H1 (cell line): ENCODE measurements around the gene SHANK2. TPM values are rescaled to one million over a fixed set of nuclear protein-coding genes. Genes with fewer than 3 reads are reported as not detected.

Source experiments
- CTCF ChIA-PET: fragments of 300-600 bp; sonication (Branson Sonifier 250); formaldehyde crosslinking; loops from one replicate; lab custom pipeline; 2021; ENCODE audit not compliant: partially characterized antibody; lab: Charles Lee
- POLR2A ChIA-PET: fragments of 300-600 bp; sonication (Branson Sonifier 250); formaldehyde crosslinking; loops from one replicate; lab custom pipeline; 2021; ENCODE audit warnings: inconsistent platforms; ENCODE audit not compliant: partially characterized antibody; lab: Charles Lee
- DNase-seq, 2 experiments: peaks; one replicate each; pipeline versions ENCODE4 v3.0.0 to v3.0.0-alpha.2; 2010 to 2022; ENCODE audit warnings: low spot score in 2 of 2, low read depth in 1 of 2, mixed read lengths in 1 of 2
- FAIRE-seq: peaks from 2 replicates; lab custom pipeline; 2011; peaks lifted over from hg19 to GRCh38; lab: Jason Lieb, UNC
- H2AFZ ChIP-seq: 2 replicates; pipeline ENCODE4 v1.8.1; 2012; ENCODE audit warnings: low read length, inconsistent platforms
- H2AK5ac ChIP-seq: 2 replicates; pipeline ENCODE4 v1.6.1; 2013; ENCODE audit warnings: low read depth, low read length
- H2BK120ac ChIP-seq: replicated peaks from 2 replicates; pipeline ENCODE3; 2013; ENCODE audit warnings: low read depth, low read length, inconsistent platforms
- H2BK12ac ChIP-seq: 2 replicates; pipeline ENCODE4 v1.6.1; 2013; ENCODE audit warnings: low read depth, low read length
- H2BK15ac ChIP-seq: 2 replicates; pipeline ENCODE4 v1.6.1; 2013; ENCODE audit warnings: low read length
- H2BK20ac ChIP-seq: 2 replicates; pipeline ENCODE4 v1.6.1; 2013; ENCODE audit warnings: low read length
- H2BK5ac ChIP-seq: 2 replicates; pipeline ENCODE4 v1.6.1; 2013; ENCODE audit warnings: low read depth, low read length
- H3K14ac ChIP-seq: 2 replicates; pipeline ENCODE4 v1.6.1; 2013; ENCODE audit warnings: inconsistent platforms; ENCODE audit not compliant: insufficient read length
- H3K18ac ChIP-seq: 2 replicates; pipeline ENCODE4 v1.6.1; 2013; ENCODE audit warnings: low read length; ENCODE audit errors: extremely low read depth
- H3K23ac ChIP-seq: 2 replicates; pipeline ENCODE4 v1.6.1; 2013; ENCODE audit warnings: inconsistent platforms; ENCODE audit not compliant: insufficient read length
- H3K23me2 ChIP-seq: 2 replicates; pipeline ENCODE4 v1.6.1; 2013; ENCODE audit warnings: low read depth, low read length
- H3K27ac ChIP-seq: 2 replicates; pipeline ENCODE4 v1.6.1; 2011; ENCODE audit warnings: low read depth, low read length, inconsistent platforms
- H3K27me3 ChIP-seq, 4 experiments: replicated peaks in 1 of 4; 1 replicate in 1 of 4; 2 replicates in 3 of 4; pipeline versions ENCODE4 v1.6.1 to v1.8.1; 2011 to 2013; ENCODE audit warnings: low read length in 3 of 4, mild to moderate bottlenecking in 3 of 4, inconsistent platforms in 2 of 4, mixed read lengths in 2 of 4, moderate library complexity in 1 of 4; ENCODE audit not compliant: control insufficient read depth in 3 of 4, insufficient read depth in 3 of 4; ENCODE audit errors: extremely low read depth in 1 of 4
- H3K36me3 ChIP-seq, 4 experiments: 2 replicates each; pipeline versions ENCODE4 v1.6.1 to v1.8.1; 2011 to 2013; ENCODE audit warnings: mild to moderate bottlenecking in 4 of 4, low read length in 3 of 4, moderate library complexity in 2 of 4, control low read depth in 1 of 4, inconsistent platforms in 1 of 4; ENCODE audit not compliant: insufficient read depth in 4 of 4, control insufficient read depth in 2 of 4
- H3K4ac ChIP-seq: replicated peaks from 2 replicates; pipeline ENCODE3; 2013; ENCODE audit warnings: low read length, low read depth, mixed read lengths, inconsistent platforms; ENCODE audit not compliant: insufficient read length
- H3K4me1 ChIP-seq, 4 experiments: replicated peaks in 1 of 4; 1 replicate in 1 of 4; 2 replicates in 3 of 4; pipeline versions ENCODE4 v1.6.1 to v1.8.1; 2011 to 2013; ENCODE audit warnings: low read length in 3 of 4, inconsistent platforms in 2 of 4, mixed read lengths in 1 of 4; ENCODE audit not compliant: insufficient read depth in 4 of 4, control insufficient read depth in 3 of 4
- H3K4me2 ChIP-seq, 2 experiments: 2 replicates each; pipeline versions ENCODE4 v1.6.1 to v1.8.1; 2011 to 2013; ENCODE audit warnings: low read depth in 2 of 2, low read length in 2 of 2, control low read depth in 1 of 2, inconsistent platforms in 1 of 2, mild to moderate bottlenecking in 1 of 2; ENCODE audit not compliant: insufficient read depth in 1 of 2
- H3K4me3 ChIP-seq, 4 experiments: fragments of 200-600, 300-600 bp in 1 of 4; sonication (generic), shearing (Covaris generic), sonication (Bioruptor Twin) in 1 of 4; 2 replicates each; pipeline versions ENCODE4 v1.5.1 to v1.8.1; 2011 to 2016; ENCODE audit warnings: low read length in 4 of 4, low read depth in 3 of 4, control low read depth in 2 of 4, inconsistent platforms in 2 of 4, mild to moderate bottlenecking in 2 of 4, mixed read lengths in 1 of 4, moderate library complexity in 1 of 4; ENCODE audit not compliant: insufficient read depth in 2 of 4; ENCODE audit errors: extremely low read depth in 1 of 4
- H3K56ac ChIP-seq: replicated peaks from 2 replicates; pipeline ENCODE3; 2013; ENCODE audit warnings: low read depth, mild to moderate bottlenecking, mixed read lengths, low read length, inconsistent platforms; ENCODE audit not compliant: insufficient read length
- H3K79me1 ChIP-seq: 2 replicates; pipeline ENCODE4 v1.6.1; 2013; ENCODE audit warnings: low read depth, low read length, control low read depth
- H3K79me2 ChIP-seq, 2 experiments: 2 replicates each; pipeline versions ENCODE4 v1.6.1 to v1.8.1; 2012 to 2013; ENCODE audit warnings: low read length in 2 of 2, mild to moderate bottlenecking in 2 of 2, inconsistent platforms in 1 of 2; ENCODE audit not compliant: insufficient read depth in 2 of 2, control insufficient read depth in 1 of 2
- H3K9ac ChIP-seq, 4 experiments: replicated peaks in 1 of 4; 1 replicate in 1 of 4; 2 replicates in 3 of 4; pipeline versions ENCODE4 v1.6.1 to v1.8.1; 2011 to 2013; ENCODE audit warnings: low read depth in 3 of 4, low read length in 3 of 4, control low read depth in 2 of 4, mild to moderate bottlenecking in 2 of 4, moderate library complexity in 2 of 4, inconsistent platforms in 1 of 4; ENCODE audit errors: extremely low read depth in 1 of 4
- H3K9me3 ChIP-seq, 2 experiments: 2 replicates each; pipeline versions ENCODE4 v1.6.1 to v1.8.1; 2012 to 2013; ENCODE audit warnings: mild to moderate bottlenecking in 2 of 2, moderate library complexity in 2 of 2, control low read depth in 1 of 2, inconsistent platforms in 1 of 2, low read depth in 1 of 2, low read length in 1 of 2, mixed read lengths in 1 of 2; ENCODE audit not compliant: insufficient read depth in 2 of 2
- H4K20me1 ChIP-seq, 2 experiments: replicated peaks in 1 of 2; 2 replicates each; pipeline versions ENCODE3 to v1.8.1; 2011 to 2013; ENCODE audit warnings: inconsistent platforms in 2 of 2, low read length in 2 of 2, mild to moderate bottlenecking in 1 of 2; ENCODE audit not compliant: insufficient read depth in 2 of 2, control insufficient read depth in 1 of 2
- H4K5ac ChIP-seq: 2 replicates; pipeline ENCODE4 v1.6.1; 2013; ENCODE audit warnings: low read length, low read depth, mixed read lengths, inconsistent platforms; ENCODE audit not compliant: insufficient read length
- H4K8ac ChIP-seq: 2 replicates; pipeline ENCODE4 v1.8.0; 2013; ENCODE audit warnings: mild to moderate bottlenecking, moderate library complexity, low read length, inconsistent platforms; ENCODE audit not compliant: insufficient read depth; ENCODE audit errors: extremely low read depth
- H4K91ac ChIP-seq: replicated peaks from 2 replicates; pipeline ENCODE3; 2013; ENCODE audit warnings: low read length, mixed read lengths, inconsistent platforms; ENCODE audit not compliant: insufficient read length
- CHD2 ChIP-seq: IDR thresholded peaks from 2 replicates; pipeline ENCODE4 v1.6.1; 2012; ENCODE audit warnings: low read length, improper control_type of control experiment
- EGR1 ChIP-seq: IDR thresholded peaks from 2 replicates; pipeline ENCODE4 v1.6.1; 2011; ENCODE audit warnings: low read depth, low read length, borderline replicate concordance
- JUN ChIP-seq: IDR thresholded peaks from 2 replicates; pipeline ENCODE4 v1.6.1; 2011; ENCODE audit warnings: low read depth, mild to moderate bottlenecking, improper control_type of control experiment, low read length
- POLR2A ChIP-seq, 2 experiments: IDR thresholded peaks; 1 replicate in 1 of 2; 2 replicates in 1 of 2; pipeline ENCODE4 v1.6.1; 2011; ENCODE audit warnings: low read depth in 2 of 2, low read length in 2 of 2, mild to moderate bottlenecking in 2 of 2; ENCODE audit errors: control extremely low read depth in 1 of 2
- POLR2AphosphoS5 ChIP-seq: IDR thresholded peaks from 2 replicates; pipeline ENCODE4 v1.6.1; 2011; ENCODE audit warnings: low read depth, low read length
- RXRA ChIP-seq: IDR thresholded peaks from 2 replicates; pipeline ENCODE4 v1.6.1; 2011; ENCODE audit warnings: low read depth, mild to moderate bottlenecking, low read length, moderate library complexity; ENCODE audit not compliant: insufficient read depth
- TBP ChIP-seq: IDR thresholded peaks from 2 replicates; pipeline ENCODE4 v1.6.1; 2011; ENCODE audit warnings: low read depth, low read length, improper control_type of control experiment
- WGBS, 2 experiments: shearing (Covaris generic) in 1 of 2; methylation state at CpG; one replicate each; pipeline versions ENCODE4 v1.1.6 to v1.1.7; 2013 to 2015; ENCODE audit warnings: low lambda C conversion rate in 2 of 2, mixed read lengths in 2 of 2, inconsistent platforms in 1 of 2, low coverage in 1 of 2, missing lambda C conversion rate in 1 of 2; ENCODE audit not compliant: insufficient replicate concordance in 2 of 2, insufficient coverage in 1 of 2, insufficient read length in 1 of 2; ENCODE audit errors: extremely low coverage in 1 of 2, missing lambda C conversion rate in 1 of 2; 5-methylcytosine and 5-hydroxymethylcytosine counted together
- polyA plus RNA-seq, 7 experiments: library from polyadenylated mRNA; depleted of rRNA in 3 of 7; stranded (reverse) in 5 of 7; unstranded in 2 of 7; fragments of >200 nt in 5 of 7; fragments of 200-250 nt in 2 of 7; gene quantifications; 1 replicate in 5 of 7; 2 replicates in 1 of 7; 4 replicates in 1 of 7; pipeline versions ENCODE4 v1.2.1 to v1.2.3, GENCODE V29; 2011 to 2013; ENCODE audit warnings: missing spikeins in 2 of 7, mixed read lengths in 2 of 7
- total RNA-seq: library from RNA; stranded (reverse); fragmentation: NEBNext Ultra II Directional; extraction: Animal tissue kit (Norgen Biotek cat#: 25700); gene quantifications from 2 replicates; pipeline ENCODE4 v1.2.1, GENCODE V29; 2021
- TF ChIP-seq, protein P1 (sequence below): IDR thresholded peaks from 2 replicates; pipeline ENCODE4 v1.6.1; 2012; ENCODE audit warnings: inconsistent platforms

Gene SHANK2
- total and polyA plus RNA-seq, 2 of the 8 experiments (the other 6 are each of a cell fraction or from before 2014, with no cell fraction given) = 10.1 to 54.2 TPM

GRCh38 chr11:71247551-71248250 is 4.7 kb downstream of the SHANK2 start:
- H3K79me2 ChIP-seq = peaks cover 16 to 63% of the 10 kb centered on the region in 2 experiments
- peak overlapping the region; percentile 66; the same call in 1 of the 2 replicates for H3K27ac ChIP-seq
- CTCF ChIA-PET = interaction anchor here (0.6 to 2.8 kb wide), 11 partner anchors 8 to 433 kb away, joined by 3 to 12 read pairs (median 4); no protein-coding TSS in a partner anchor
- TF ChIP-seq TBP (no peak), POLR2AphosphoS5 (no peak), CHD2 (no peak), JUN (no peak), RXRA (no peak), EGR1 (no peak), POLR2A (IDR thresholded peaks at IDR 0.05; ENCODE audit: control extremely low read depth in 1 of 2, low read depth in 2 of 2, low read length in 2 of 2) (no peak; a peak in 1 of 3 replicates)
- TF ChIP-seq, protein P1, sequence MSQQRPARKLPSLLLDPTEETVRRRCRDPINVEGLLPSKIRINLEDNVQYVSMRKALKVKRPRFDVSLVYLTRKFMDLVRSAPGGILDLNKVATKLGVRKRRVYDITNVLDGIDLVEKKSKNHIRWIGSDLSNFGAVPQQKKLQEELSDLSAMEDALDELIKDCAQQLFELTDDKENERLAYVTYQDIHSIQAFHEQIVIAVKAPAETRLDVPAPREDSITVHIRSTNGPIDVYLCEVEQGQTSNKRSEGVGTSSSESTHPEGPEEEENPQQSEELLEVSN = no peak

More at GRCh38 chr11:71247551-71248250, 4.7 kb downstream of the SHANK2 start:
- peak overlapping the region; percentile 19; the same call in 1 of the 2 replicates for H2BK15ac ChIP-seq
- peaks cover 0 to 4% of the 10 kb centered on the region in 2 experiments for H4K20me1 ChIP-seq
- peak overlapping the region; percentile 48 for H4K91ac ChIP-seq
- peak overlapping the region; percentile 68; the same call in 1 of the 2 replicates for H2AK5ac ChIP-seq
- H3K4ac ChIP-seq = peak overlapping the region; percentile 64
- POLR2A ChIA-PET = interaction anchor here (0.7 to 3.6 kb wide), 18 partner anchors 8 to 742 kb away, joined by 3 to 34 read pairs (median 5); no protein-coding TSS in a partner anchor
- 0 out of 2 replicates have a peak overlapping the region, but pooled peaks have one; percentile 1 for H4K8ac ChIP-seq
- no peaks in the 10 kb centered on the region for H3K9me3 ChIP-seq
- no peak overlapping the region; a peak in 1 of 7 replicates for H3K9ac ChIP-seq
- H2BK5ac ChIP-seq = peak overlapping the region; percentile 93; the same call in 1 of the 2 replicates
- peak overlapping the region; percentile 53 to 93 for H3K4me2 ChIP-seq
- H3K18ac ChIP-seq = peak overlapping the region; percentile 91
- FAIRE-seq = no peak
- peaks cover 2% of the 10 kb centered on the region; the same call in 1 of the 2 replicates for H3K79me1 ChIP-seq
- H3K27me3 ChIP-seq = no peaks in the 10 kb centered on the region
- H3K4me3 ChIP-seq = peak overlapping the region in 2 of 4 experiments; percentile 12 to 56; a peak in 3 of 8 replicates
- peaks cover 18 to 55% (median 48%) of the 10 kb centered on the region in 4 experiments for H3K4me1 ChIP-seq
- H4K5ac ChIP-seq = peak overlapping the region; percentile 60
- no peak overlapping the region for H3K23ac ChIP-seq
- peak overlapping the region; percentile 74; the same call in 1 of the 2 replicates for H2BK20ac ChIP-seq
- no peak overlapping the region for H2AFZ ChIP-seq
- WGBS, 2 experiments = 33% methylated on average over 16 of the region's 16 CpGs; no CpG with 5 or more reads in 1 of the 2 experiments
- H3K23me2 ChIP-seq = peaks cover 23% of the 10 kb centered on the region; the same call in 1 of the 2 replicates
- H2BK12ac ChIP-seq = peak overlapping the region; percentile 99; the same call in 1 of the 2 replicates
- no peak for DNase-seq
- no peaks in the 10 kb centered on the region for H3K36me3 ChIP-seq
- no peak overlapping the region for H3K14ac ChIP-seq
- H2BK120ac ChIP-seq = peak overlapping the region; percentile 5
- peak overlapping the region; percentile 66 for H3K56ac ChIP-seq
